ENCODE measurements around the gene INKA2.
A peak's percentile ranks its signal among the peaks of the same experiment; 100 is the strongest.

The INKA2 gene

GRCh38 chr1:111723871-111724270, 15.3 kb downstream of the INKA2 start:
- Histone ChIP-seq H3K4me3 (ENCODE audit: insufficient read depth, low read depth, low read length, poor library complexity, severe bottlenecking) (no peak overlapping the region), H3K9me3 (ENCODE audit: control insufficient read depth, low read length) (no peaks in the 10 kb centered on the region), H3K4me1 (ENCODE audit: control insufficient read depth, insufficient read depth, low read length, poor library complexity, severe bottlenecking) (peaks cover 12% of the 10 kb centered on the region), H3K27ac (ENCODE audit: insufficient read depth, low read length, poor library complexity, severe bottlenecking) (peak overlapping the region; percentile 46), H3K27me3 (replicated peaks; ENCODE audit: control insufficient read depth, insufficient read depth, low read length, poor library complexity, severe bottlenecking) (no peaks in the 10 kb centered on the region), H3K36me3 (ENCODE audit: control insufficient read depth, insufficient read depth, low read length) (no peaks in the 10 kb centered on the region)
- no peak for DNase-seq

- Histone ChIP-seq H3K27me3 (replicated peaks; ENCODE audit: control insufficient read depth, insufficient read depth, low read length, poor library complexity, severe bottlenecking) (no peaks in the 10 kb centered on the region), H3K4me1 (ENCODE audit: control insufficient read depth, insufficient read depth, low read length, poor library complexity, severe bottlenecking) (peaks cover 12% of the 10 kb centered on the region), H3K9me3 (ENCODE audit: control insufficient read depth, low read length) (no peaks in the 10 kb centered on the region), H3K27ac (ENCODE audit: insufficient read depth, low read length, poor library complexity, severe bottlenecking) (peak overlapping the region; percentile 46), H3K36me3 (ENCODE audit: control insufficient read depth, insufficient read depth, low read length) (no peaks in the 10 kb centered on the region), H3K4me3 (ENCODE audit: insufficient read depth, low read depth, low read length, poor library complexity, severe bottlenecking) (no peak overlapping the region)
- DNase-seq: peak in 2 of 3 donors; percentile 29 to 38
Observed at GRCh38 chr1:111723091-111723806, 15.9 kb downstream of the INKA2 start.

- H3K4me3 ChIP-seq (ENCODE audit: insufficient read depth, low read depth, low read length, poor library complexity, severe bottlenecking): no peak overlapping the region
- no peaks in the 10 kb centered on the region for H3K9me3 ChIP-seq (ENCODE audit: control insufficient read depth, low read length)
- H3K27me3 ChIP-seq (replicated peaks; ENCODE audit: control insufficient read depth, insufficient read depth, low read length, poor library complexity, severe bottlenecking): no peaks in the 10 kb centered on the region
- DNase-seq: no peak
- peaks cover 12% of the 10 kb centered on the region for H3K4me1 ChIP-seq (ENCODE audit: control insufficient read depth, insufficient read depth, low read length, poor library complexity, severe bottlenecking)
- no peak overlapping the region for H3K27ac ChIP-seq (ENCODE audit: insufficient read depth, low read length, poor library complexity, severe bottlenecking)
- H3K36me3 ChIP-seq (ENCODE audit: control insufficient read depth, insufficient read depth, low read length): peaks cover 5% of the 10 kb centered on the region
Observed at GRCh38 chr1:111720977-111721786, 18.0 kb downstream of the INKA2 start.

GRCh38 chr1:111720274-111720976, 18.8 kb downstream of the INKA2 start:
- no peaks in the 10 kb centered on the region for H3K27me3 ChIP-seq (replicated peaks; ENCODE audit: control insufficient read depth, insufficient read depth, low read length, poor library complexity, severe bottlenecking)
- H3K4me3 ChIP-seq (ENCODE audit: insufficient read depth, low read depth, low read length, poor library complexity, severe bottlenecking): no peak overlapping the region
- H3K9me3 ChIP-seq (ENCODE audit: control insufficient read depth, low read length): no peaks in the 10 kb centered on the region
- H3K27ac ChIP-seq (ENCODE audit: insufficient read depth, low read length, poor library complexity, severe bottlenecking): no peak overlapping the region
- H3K36me3 ChIP-seq (ENCODE audit: control insufficient read depth, insufficient read depth, low read length): peaks cover 10% of the 10 kb centered on the region
- no peak for DNase-seq
- peaks cover 12% of the 10 kb centered on the region for H3K4me1 ChIP-seq (ENCODE audit: control insufficient read depth, insufficient read depth, low read length, poor library complexity, severe bottlenecking)

GRCh38 chr1:111719674-111720132, 19.5 kb downstream of the INKA2 start:
- H3K27me3 ChIP-seq (replicated peaks; ENCODE audit: control insufficient read depth, insufficient read depth, low read length, poor library complexity, severe bottlenecking): no peaks in the 10 kb centered on the region
- DNase-seq: no peak
- no peaks in the 10 kb centered on the region for H3K9me3 ChIP-seq (ENCODE audit: control insufficient read depth, low read length)
- H3K4me1 ChIP-seq (ENCODE audit: control insufficient read depth, insufficient read depth, low read length, poor library complexity, severe bottlenecking): peaks cover 12% of the 10 kb centered on the region
- H3K36me3 ChIP-seq (ENCODE audit: control insufficient read depth, insufficient read depth, low read length): peaks cover 10% of the 10 kb centered on the region
- H3K4me3 ChIP-seq (ENCODE audit: insufficient read depth, low read depth, low read length, poor library complexity, severe bottlenecking): no peak overlapping the region
- no peak overlapping the region for H3K27ac ChIP-seq (ENCODE audit: insufficient read depth, low read length, poor library complexity, severe bottlenecking)

GRCh38 chr1:111719135-111719534, 20.1 kb downstream of the INKA2 start:
- Histone ChIP-seq H3K27me3 (replicated peaks; ENCODE audit: control insufficient read depth, insufficient read depth, low read length, poor library complexity, severe bottlenecking) (no peaks in the 10 kb centered on the region), H3K27ac (ENCODE audit: insufficient read depth, low read length, poor library complexity, severe bottlenecking) (no peak overlapping the region), H3K4me3 (ENCODE audit: insufficient read depth, low read depth, low read length, poor library complexity, severe bottlenecking) (no peak overlapping the region), H3K36me3 (ENCODE audit: control insufficient read depth, insufficient read depth, low read length) (peaks cover 10% of the 10 kb centered on the region), H3K4me1 (ENCODE audit: control insufficient read depth, insufficient read depth, low read length, poor library complexity, severe bottlenecking) (peaks cover 12% of the 10 kb centered on the region), H3K9me3 (ENCODE audit: control insufficient read depth, low read length) (no peaks in the 10 kb centered on the region)
- DNase-seq: no peak

GRCh38 chr1:111717450-111717849, 21.7 kb downstream of the INKA2 start:
- no peak for DNase-seq
- Histone ChIP-seq H3K36me3 (ENCODE audit: control insufficient read depth, insufficient read depth, low read length) (peaks cover 10% of the 10 kb centered on the region), H3K9me3 (ENCODE audit: control insufficient read depth, low read length) (no peaks in the 10 kb centered on the region), H3K4me1 (ENCODE audit: control insufficient read depth, insufficient read depth, low read length, poor library complexity, severe bottlenecking) (no peaks in the 10 kb centered on the region), H3K4me3 (ENCODE audit: insufficient read depth, low read depth, low read length, poor library complexity, severe bottlenecking) (no peak overlapping the region), H3K27ac (ENCODE audit: insufficient read depth, low read length, poor library complexity, severe bottlenecking) (no peak overlapping the region), H3K27me3 (replicated peaks; ENCODE audit: control insufficient read depth, insufficient read depth, low read length, poor library complexity, severe bottlenecking) (no peaks in the 10 kb centered on the region)

- no peak overlapping the region for H3K27ac ChIP-seq (ENCODE audit: insufficient read depth, low read length, poor library complexity, severe bottlenecking)
Observed at GRCh38 chr1:111716333-111716732, 22.9 kb downstream of the INKA2 start.

GRCh38 chr1:111709986-111710385, 29.2 kb downstream of the INKA2 start:
- H3K27me3 ChIP-seq (replicated peaks; ENCODE audit: control insufficient read depth, insufficient read depth, low read length, poor library complexity, severe bottlenecking): no peaks in the 10 kb centered on the region
- H3K4me3 ChIP-seq (ENCODE audit: insufficient read depth, low read depth, low read length, poor library complexity, severe bottlenecking): no peak overlapping the region
- no peaks in the 10 kb centered on the region for H3K4me1 ChIP-seq (ENCODE audit: control insufficient read depth, insufficient read depth, low read length, poor library complexity, severe bottlenecking)
- no peak overlapping the region for H3K27ac ChIP-seq (ENCODE audit: insufficient read depth, low read length, poor library complexity, severe bottlenecking)
- DNase-seq: no peak
- no peaks in the 10 kb centered on the region for H3K9me3 ChIP-seq (ENCODE audit: control insufficient read depth, low read length)
- peaks cover 41% of the 10 kb centered on the region for H3K36me3 ChIP-seq (ENCODE audit: control insufficient read depth, insufficient read depth, low read length)

More at GRCh38 chr1:111716333-111716732, 22.9 kb downstream of the INKA2 start:
- no peak for DNase-seq
- no peaks in the 10 kb centered on the region for H3K9me3 ChIP-seq (ENCODE audit: control insufficient read depth, low read length)
- H3K36me3 ChIP-seq (ENCODE audit: control insufficient read depth, insufficient read depth, low read length): peaks cover 14% of the 10 kb centered on the region
- no peaks in the 10 kb centered on the region for H3K4me1 ChIP-seq (ENCODE audit: control insufficient read depth, insufficient read depth, low read length, poor library complexity, severe bottlenecking)
- H3K4me3 ChIP-seq (ENCODE audit: insufficient read depth, low read depth, low read length, poor library complexity, severe bottlenecking): no peak overlapping the region
- H3K27me3 ChIP-seq (replicated peaks; ENCODE audit: control insufficient read depth, insufficient read depth, low read length, poor library complexity, severe bottlenecking): no peaks in the 10 kb centered on the region

Measured in effector memory CD4-positive, alpha-beta T cell (primary cell).